Endothelial cell of umbilical vein (primary cell): ENCODE data around the gene CD80.

ENCODE experiments used
- CTCF ChIP-seq, 2 donors: IDR thresholded peaks; 1 replicate in 1 of 2; 2 replicates in 1 of 2; pipeline ENCODE4 v1.5.1; 2011; ENCODE audit warnings: low read length in 2 of 2, mild to moderate bottlenecking in 2 of 2, moderate library complexity in 2 of 2, control low read depth in 1 of 2, inconsistent platforms in 1 of 2, low read depth in 1 of 2; ENCODE audit not compliant: insufficient read depth in 1 of 2; ENCODE audit errors: extremely low read depth in 1 of 2
- EZH2 ChIP-seq: IDR thresholded peaks from 2 replicates; pipeline ENCODE4 v1.6.1; 2012; ENCODE audit warnings: borderline replicate concordance, low read depth, mild to moderate bottlenecking, moderate library complexity, low read length, inconsistent platforms; ENCODE audit not compliant: severe bottlenecking
- MYC ChIP-seq: IDR thresholded peaks from one replicate; pipeline ENCODE4 v1.6.1; 2011; ENCODE audit warnings: mild to moderate bottlenecking, low read depth, low read length
- POLR2AphosphoS5 ChIP-seq: IDR thresholded peaks from 2 replicates; pipeline ENCODE4 v1.6.1; 2012; ENCODE audit warnings: low read depth, mild to moderate bottlenecking, control low read depth, low read length, moderate library complexity; ENCODE audit not compliant: insufficient read depth
- TF ChIP-seq, protein P1 (sequence below): IDR thresholded peaks from 2 replicates; pipeline ENCODE4 v1.6.1; 2011; ENCODE audit not compliant: insufficient read depth, insufficient read length

DNA sequence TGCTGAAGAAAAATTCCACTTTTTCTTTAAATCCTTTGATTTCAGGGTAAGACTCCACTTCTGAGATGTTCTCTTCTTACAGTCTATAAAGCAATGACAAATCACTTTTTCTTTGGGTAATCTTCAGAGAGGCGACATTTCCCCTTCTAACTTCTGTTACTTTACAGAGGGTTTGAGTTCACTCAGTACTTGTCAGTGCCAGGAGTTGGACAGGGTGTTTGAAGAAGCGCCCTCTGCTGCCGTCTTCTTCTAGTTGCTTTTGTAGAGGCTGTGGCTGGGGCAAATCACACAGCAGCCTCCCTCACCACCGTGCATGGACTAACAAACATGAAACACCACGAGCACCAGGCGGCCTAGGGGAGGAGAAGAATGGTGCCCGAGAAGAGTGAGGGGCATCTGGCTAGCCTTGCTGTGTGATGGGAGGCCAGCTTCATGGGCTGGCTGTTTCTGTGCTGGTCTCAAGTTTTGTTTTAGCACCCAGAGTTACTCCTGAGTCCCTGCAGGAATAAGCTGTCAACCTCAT is at the start of gene CD80:
- TF ChIP-seq CTCF (IDR thresholded peaks at IDR 0.05; ENCODE audit: extremely low read depth in 1 of 2, insufficient read depth in 1 of 2, low read depth in 1 of 2, low read length in 2 of 2) (peak; percentile 16 to 40), MYC (no peak), EZH2 (no peak), POLR2AphosphoS5 (no peak)
- TF ChIP-seq, protein P1, sequence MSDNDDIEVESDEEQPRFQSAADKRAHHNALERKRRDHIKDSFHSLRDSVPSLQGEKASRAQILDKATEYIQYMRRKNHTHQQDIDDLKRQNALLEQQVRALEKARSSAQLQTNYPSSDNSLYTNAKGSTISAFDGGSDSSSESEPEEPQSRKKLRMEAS = no peak
